GM18858 (cell line): ENCODE data around the gene TRIP6.

Experiments used
- ATAC-seq: cut with Tn5 transposase; IDR thresholded peaks from one replicate; pipeline ENCODE4 v1.9.1; 2021; ENCODE audit not compliant: unreplicated experiment

The TRIP6 gene

GRCh38 chr7:100873599-100874299, 6.6 kb downstream of the TRIP6 start:
- no peak for ATAC-seq

- ATAC-seq: no peak
Measured at GRCh38 chr7:100874300-100874576, 7.1 kb downstream of the TRIP6 start.

GRCh38 chr7:100874577-100875355, 7.6 kb downstream of the TRIP6 start, which contains the start of gene SRRT:
TSS of gene SRRT (plus strand) at chr7:100875103. CDS start at chr7:100875591, 488 bp downstream.
- peak; percentile 68 for ATAC-seq

GRCh38 chr7:100875356-100875751, 8.2 kb downstream of the TRIP6 start:
- peak; percentile 17 for ATAC-seq

- ATAC-seq: no peak
Measured at GRCh38 chr7:100878013-100878412, 10.8 kb downstream of the TRIP6 start.

- no peak for ATAC-seq
Measured at GRCh38 chr7:100878685-100879084, 11.5 kb downstream of the TRIP6 start.

GRCh38 chr7:100879685-100880261, 12.6 kb downstream of the TRIP6 start:
- ATAC-seq: no peak

- ATAC-seq: no peak
Measured at GRCh38 chr7:100880645-100881044, 13.5 kb downstream of the TRIP6 start.

- ATAC-seq: no peak
Measured at GRCh38 chr7:100881136-100881535, 13.9 kb downstream of the TRIP6 start.

- no peak for ATAC-seq
Measured at GRCh38 chr7:100882201-100882600, 15.0 kb downstream of the TRIP6 start.

- no peak for ATAC-seq
Measured at GRCh38 chr7:100882785-100883526, 15.8 kb downstream of the TRIP6 start.

- ATAC-seq: no peak
Measured at GRCh38 chr7:100884736-100885439, 17.7 kb downstream of the TRIP6 start.

GRCh38 chr7:100885440-100886141, 18.4 kb downstream of the TRIP6 start:
- no peak for ATAC-seq

GRCh38 chr7:100886142-100886935, 19.2 kb downstream of the TRIP6 start:
- no peak for ATAC-seq

GRCh38 chr7:100886936-100887515, 19.8 kb downstream of the TRIP6 start:
- no peak for ATAC-seq

GRCh38 chr7:100887516-100888290, 20.5 kb downstream of the TRIP6 start:
- ATAC-seq: peak; percentile 51

GRCh38 chr7:100888291-100888987, 21.3 kb downstream of the TRIP6 start:
- ATAC-seq: no peak
